ENCODE data around the gene GTSE1. TPM values are rescaled to one million over a fixed set of nuclear protein-coding genes. Genes with fewer than 3 reads are reported as not detected.

The GTSE1 gene
- total RNA-seq, 1 experiment from 2014 or later, result 42.6 TPM

DNA sequence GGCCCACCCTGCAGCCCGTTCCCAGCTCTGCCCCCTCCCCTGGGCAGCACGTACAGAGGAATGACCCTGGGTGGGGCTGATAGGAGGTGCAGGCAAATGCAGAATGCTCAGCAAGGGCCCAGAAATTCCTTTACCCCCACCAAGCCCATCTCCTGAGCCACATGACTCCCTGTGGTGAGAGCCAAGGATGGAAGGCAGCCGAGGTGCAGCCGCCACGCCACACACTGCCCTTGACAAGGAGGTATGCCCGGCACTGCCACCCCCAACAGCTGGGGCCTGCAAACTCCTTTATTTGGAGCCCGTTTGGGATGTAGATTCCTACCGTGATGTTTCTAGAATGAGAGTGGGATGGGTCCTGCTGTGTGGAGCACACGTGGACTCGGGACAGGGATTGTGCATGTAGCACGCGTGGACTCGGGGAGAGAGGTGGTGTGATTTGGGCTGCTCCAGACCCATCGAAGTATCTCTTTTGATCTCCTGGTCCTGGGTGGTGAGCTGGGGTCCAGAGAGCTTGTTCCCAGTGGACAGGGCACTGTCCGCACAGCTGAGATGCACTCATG lies 12.9 kb downstream of the GTSE1 start:
- no peak overlapping the region for H4K8ac ChIP-seq (replicated peaks; ENCODE audit: insufficient read length, low read depth, low read length)
- no peaks in the 10 kb centered on the region for H3K4me1 ChIP-seq (ENCODE audit: insufficient read depth, low read length)
- no peaks in the 10 kb centered on the region for H3K9me3 ChIP-seq (ENCODE audit: control insufficient read depth, low read depth, low read length)
- H3K9me3 Mint-ChIP-seq, result no peaks in the 10 kb centered on the region
- peaks cover 14 to 50% (median 32%) of the 10 kb centered on the region in 3 experiments for H3K36me3 Mint-ChIP-seq (ENCODE audit: insufficient read depth in 1 of 3, low read depth in 3 of 3)
- no peak overlapping the region for H3K18ac ChIP-seq (ENCODE audit: insufficient read length, low read depth, low read length)
- no peak overlapping the region for H4K91ac ChIP-seq (ENCODE audit: insufficient read length, low read depth, low read length)
- no peaks in the 10 kb centered on the region for H3K23me2 ChIP-seq (ENCODE audit: insufficient read length, low read depth, low read length, poor library complexity, severe bottlenecking)
- DNase-seq, result no peak
- H2AFZ ChIP-seq (ENCODE audit: low read length), result no peak overlapping the region
- TF ChIP-seq, protein P1, sequence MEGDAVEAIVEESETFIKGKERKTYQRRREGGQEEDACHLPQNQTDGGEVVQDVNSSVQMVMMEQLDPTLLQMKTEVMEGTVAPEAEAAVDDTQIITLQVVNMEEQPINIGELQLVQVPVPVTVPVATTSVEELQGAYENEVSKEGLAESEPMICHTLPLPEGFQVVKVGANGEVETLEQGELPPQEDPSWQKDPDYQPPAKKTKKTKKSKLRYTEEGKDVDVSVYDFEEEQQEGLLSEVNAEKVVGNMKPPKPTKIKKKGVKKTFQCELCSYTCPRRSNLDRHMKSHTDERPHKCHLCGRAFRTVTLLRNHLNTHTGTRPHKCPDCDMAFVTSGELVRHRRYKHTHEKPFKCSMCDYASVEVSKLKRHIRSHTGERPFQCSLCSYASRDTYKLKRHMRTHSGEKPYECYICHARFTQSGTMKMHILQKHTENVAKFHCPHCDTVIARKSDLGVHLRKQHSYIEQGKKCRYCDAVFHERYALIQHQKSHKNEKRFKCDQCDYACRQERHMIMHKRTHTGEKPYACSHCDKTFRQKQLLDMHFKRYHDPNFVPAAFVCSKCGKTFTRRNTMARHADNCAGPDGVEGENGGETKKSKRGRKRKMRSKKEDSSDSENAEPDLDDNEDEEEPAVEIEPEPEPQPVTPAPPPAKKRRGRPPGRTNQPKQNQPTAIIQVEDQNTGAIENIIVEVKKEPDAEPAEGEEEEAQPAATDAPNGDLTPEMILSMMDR (conservative IDR thresholded peaks at IDR 0.05), result no peak
- no peak overlapping the region for H3K23ac ChIP-seq (ENCODE audit: insufficient read length, low read depth, low read length)
- WGBS (ENCODE audit: extremely low coverage, insufficient read length, low lambda C conversion rate), result no CpG with 5 or more reads among the region's 15 CpGs
- no peak overlapping the region for H2BK12ac ChIP-seq (ENCODE audit: insufficient read length, low read depth, low read length)
- H3K4me2 ChIP-seq (ENCODE audit: insufficient read depth, insufficient read length, low read length), result no peak overlapping the region
- no peaks in the 10 kb centered on the region for H4K20me1 ChIP-seq (ENCODE audit: control insufficient read depth, insufficient read depth, insufficient read length)
- no peaks in the 10 kb centered on the region for H3K79me1 ChIP-seq (ENCODE audit: insufficient read depth, low read depth, low read length, poor library complexity, severe bottlenecking)
- H3T11ph ChIP-seq (ENCODE audit: low read length), result no peak overlapping the region
- no peak overlapping the region for H2BK20ac ChIP-seq (ENCODE audit: low read depth, low read length, poor library complexity, severe bottlenecking)
- no peaks in the 10 kb centered on the region for H3K27me3 Mint-ChIP-seq (ENCODE audit: low read depth)
- H3K27ac Mint-ChIP-seq, result peak overlapping the region in 2 of 3 experiments; percentile 6 to 19; a peak in 3 of 7 replicates
- H3K56ac ChIP-seq (ENCODE audit: insufficient read length, low read depth, low read length), result no peak overlapping the region
- H2BK5ac ChIP-seq (ENCODE audit: insufficient read length, low read length), result no peak overlapping the region
- no peak overlapping the region for H3K4ac ChIP-seq (ENCODE audit: low read depth, low read length)
- H4K5ac ChIP-seq (ENCODE audit: insufficient read length, low read depth, low read length), result no peak overlapping the region
- H3K27ac ChIP-seq (ENCODE audit: insufficient read length, low read depth, low read length), result no peak overlapping the region
- H3K4me3 Mint-ChIP-seq, result no peak overlapping the region
- H3K14ac ChIP-seq (ENCODE audit: insufficient read depth, low read length), result no peak overlapping the region
- no peaks in the 10 kb centered on the region for H3K27me3 ChIP-seq (ENCODE audit: insufficient read depth, low read length)
- H2BK120ac ChIP-seq (ENCODE audit: low read depth, low read length, poor library complexity, severe bottlenecking), result no peak overlapping the region
- no peak overlapping the region for H3K9ac ChIP-seq (ENCODE audit: extremely low read depth, insufficient read length, low read length)
- peaks cover under 1% of the 10 kb centered on the region; the same call in 1 of the 2 replicates for H3K79me2 ChIP-seq (ENCODE audit: insufficient read depth, low read length)
- no peak overlapping the region for H2BK15ac ChIP-seq (ENCODE audit: low read depth, low read length)
- no peak overlapping the region for H2AK5ac ChIP-seq (ENCODE audit: insufficient read length, low read length)
- no peaks in the 10 kb centered on the region for H3K4me1 Mint-ChIP-seq

All from H9 (cell line).